Stimulated activated CD4-positive, alpha-beta T cell treated with anti-CD3 and anti-CD28 coated beads, Interleukin-2, amount 100 ng/mL, for 24 hours (primary cell): ENCODE data around the gene RPSA.

Experiments
- DNase-seq, 2 donors: peaks; one replicate each; pipeline ENCODE4 v3.0.0-alpha.2; 2020

Gene RPSA

DNA sequence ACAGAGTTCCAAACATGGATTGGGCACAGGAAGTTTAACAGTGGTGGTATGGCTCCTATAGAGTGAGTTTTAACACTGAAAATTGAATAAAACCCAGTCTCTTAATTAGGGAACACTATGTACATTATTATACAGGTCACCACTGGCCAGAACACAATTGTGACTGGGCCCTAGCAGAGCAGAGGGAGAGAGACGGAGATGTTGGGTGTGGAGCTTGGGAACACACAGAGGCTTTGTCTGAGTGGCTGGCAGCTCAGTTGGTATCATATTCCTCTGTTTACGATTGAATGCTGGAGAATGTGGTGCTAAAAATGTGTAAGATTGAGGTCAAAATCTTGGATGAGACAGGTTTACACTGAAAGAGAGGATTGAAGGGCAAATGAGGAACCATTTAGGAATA is 54.2 kb downstream of the RPSA start:
- no peak for DNase-seq
